ENCODE measurements around the gene EMP3.
"Not testable (repeated sequence)": the region's sequence is repeated elsewhere in the genome, so short reads cannot be mapped to it uniquely, and the experiment has no call there.

DNA sequence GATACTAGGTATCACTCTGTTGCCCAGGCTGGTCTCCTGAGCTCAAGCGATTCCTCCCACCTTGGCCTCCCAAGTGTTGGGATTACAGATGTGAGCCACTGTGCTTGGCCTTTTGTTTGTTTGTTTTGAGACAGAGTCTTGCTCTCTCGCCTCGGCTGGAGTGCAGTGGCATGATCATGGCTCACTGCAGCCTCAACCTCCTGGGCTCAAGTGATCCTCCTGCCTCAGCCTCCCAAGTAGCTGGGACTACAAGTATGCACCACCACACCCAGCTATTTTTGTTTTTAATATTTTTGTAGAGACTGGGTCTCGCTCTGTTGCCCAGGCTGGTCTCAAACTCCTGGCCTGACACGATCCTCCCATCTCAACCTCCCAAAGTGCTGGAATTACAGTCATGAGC, 46.4 kb downstream of the EMP3 start:
- TF ChIP-seq, protein P1, sequence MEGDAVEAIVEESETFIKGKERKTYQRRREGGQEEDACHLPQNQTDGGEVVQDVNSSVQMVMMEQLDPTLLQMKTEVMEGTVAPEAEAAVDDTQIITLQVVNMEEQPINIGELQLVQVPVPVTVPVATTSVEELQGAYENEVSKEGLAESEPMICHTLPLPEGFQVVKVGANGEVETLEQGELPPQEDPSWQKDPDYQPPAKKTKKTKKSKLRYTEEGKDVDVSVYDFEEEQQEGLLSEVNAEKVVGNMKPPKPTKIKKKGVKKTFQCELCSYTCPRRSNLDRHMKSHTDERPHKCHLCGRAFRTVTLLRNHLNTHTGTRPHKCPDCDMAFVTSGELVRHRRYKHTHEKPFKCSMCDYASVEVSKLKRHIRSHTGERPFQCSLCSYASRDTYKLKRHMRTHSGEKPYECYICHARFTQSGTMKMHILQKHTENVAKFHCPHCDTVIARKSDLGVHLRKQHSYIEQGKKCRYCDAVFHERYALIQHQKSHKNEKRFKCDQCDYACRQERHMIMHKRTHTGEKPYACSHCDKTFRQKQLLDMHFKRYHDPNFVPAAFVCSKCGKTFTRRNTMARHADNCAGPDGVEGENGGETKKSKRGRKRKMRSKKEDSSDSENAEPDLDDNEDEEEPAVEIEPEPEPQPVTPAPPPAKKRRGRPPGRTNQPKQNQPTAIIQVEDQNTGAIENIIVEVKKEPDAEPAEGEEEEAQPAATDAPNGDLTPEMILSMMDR (IDR thresholded peaks at IDR 0.05) = not testable (repeated sequence)
- TF ChIP-seq POLR2A (IDR thresholded peaks at IDR 0.05); POLR2AphosphoS5 (IDR thresholded peaks at IDR 0.05; ENCODE audit: insufficient read depth in 1 of 2, low read depth in 1 of 2): not testable (repeated sequence)

Measured in vagina (tissue), 2 donors.